Measurements from ENCODE around the gene DUSP2.
"Not testable (repeated sequence)": the region's sequence is repeated elsewhere in the genome, so short reads cannot be mapped to it uniquely, and the experiment has no call there.

Gene DUSP2

GRCh38 chr2:96144481-96145035 is 682 bp downstream of the DUSP2 start:
- Mint-ChIP-seq H3K36me3 (peaks cover 11% of the 10 kb centered on the region), H3K27me3 (no peaks in the 10 kb centered on the region), H3K9me3 (ENCODE audit: low read depth) (no peaks in the 10 kb centered on the region), H3K27ac (peak overlapping the region; percentile 95), H3K4me1 (ENCODE audit: low read depth) (peaks cover 45% of the 10 kb centered on the region), H3K4me3 (peak overlapping the region; percentile 94)

DNA sequence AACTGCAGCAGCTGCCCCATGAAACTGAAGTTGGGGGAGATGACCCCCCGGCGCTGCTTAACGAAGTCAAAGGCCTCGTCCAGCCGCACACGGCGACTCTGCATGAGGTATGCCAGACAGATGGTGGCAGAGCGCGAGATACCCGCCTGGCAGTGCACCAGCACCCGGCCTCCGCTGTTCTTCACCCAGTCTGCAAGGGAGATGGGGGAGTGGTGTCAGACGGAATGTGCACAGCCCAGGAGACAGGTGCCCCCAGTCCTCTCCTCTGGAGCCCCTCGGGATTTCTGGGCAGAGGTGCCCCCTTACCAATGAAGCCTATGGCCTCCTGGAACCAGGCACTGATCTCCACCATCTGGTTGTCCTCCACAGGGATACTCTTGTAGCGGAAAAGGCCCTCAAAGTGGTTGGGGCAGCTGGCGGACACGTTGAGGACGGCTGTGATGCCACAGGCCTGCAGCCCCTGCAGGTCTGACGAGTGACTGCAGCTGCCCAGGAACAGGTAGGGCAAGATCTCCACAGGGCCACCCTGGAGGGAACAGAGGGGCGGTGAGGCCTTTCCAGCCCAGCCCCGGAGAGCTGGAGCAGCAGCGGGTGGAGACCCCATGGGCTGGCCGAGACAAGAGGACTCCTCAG is 1.3 kb downstream of the DUSP2 start:
- Mint-ChIP-seq H3K27ac (peak overlapping the region; percentile 95), H3K4me3 (peak overlapping the region; percentile 94), H3K4me1 (ENCODE audit: low read depth) (peaks cover 45% of the 10 kb centered on the region), H3K27me3 (no peaks in the 10 kb centered on the region), H3K9me3 (ENCODE audit: low read depth) (no peaks in the 10 kb centered on the region), H3K36me3 (peaks cover 11% of the 10 kb centered on the region)

DNA sequence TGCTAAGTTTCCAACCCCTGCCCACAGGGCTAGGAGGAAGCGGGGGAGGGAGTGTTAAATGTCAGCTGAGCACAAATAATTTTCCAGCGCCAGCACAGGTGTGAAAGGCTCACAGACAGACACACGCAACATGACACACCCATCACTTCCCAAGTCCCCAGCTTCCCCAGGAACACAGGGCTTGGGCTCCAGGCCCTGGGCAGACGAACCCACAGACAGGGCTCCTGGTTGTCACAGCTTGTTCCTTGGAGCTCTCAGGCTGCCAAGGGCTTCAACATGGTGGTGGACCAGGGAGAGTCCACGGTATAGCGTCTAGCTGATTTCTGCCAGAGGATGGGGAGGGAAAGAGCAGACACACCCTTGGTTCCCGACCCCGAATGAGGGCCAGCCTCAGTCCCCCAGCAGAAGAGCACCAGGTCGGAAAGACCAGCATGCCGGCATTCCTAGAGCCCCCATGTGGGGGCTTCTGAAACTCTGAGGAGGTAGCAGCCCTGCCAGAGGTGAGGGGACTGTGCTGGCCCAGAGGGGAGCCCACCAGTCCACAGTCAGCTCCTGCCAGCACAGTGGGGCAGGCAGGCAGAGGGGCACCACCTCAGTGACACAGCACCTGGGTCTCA is 1.9 kb downstream of the DUSP2 start:
- H3K27ac Mint-ChIP-seq: peak overlapping the region; percentile 95
- H3K4me1 Mint-ChIP-seq (ENCODE audit: low read depth): peaks cover 43% of the 10 kb centered on the region
- peak overlapping the region; percentile 94 for H3K4me3 Mint-ChIP-seq
- H3K27me3 Mint-ChIP-seq: no peaks in the 10 kb centered on the region
- no peaks in the 10 kb centered on the region for H3K9me3 Mint-ChIP-seq (ENCODE audit: low read depth)
- H3K36me3 Mint-ChIP-seq: peaks cover 11% of the 10 kb centered on the region

GRCh38 chr2:96142217-96143113 is 2.8 kb downstream of the DUSP2 start:
- Mint-ChIP-seq H3K27ac (peak overlapping the region; percentile 90), H3K27me3 (no peaks in the 10 kb centered on the region), H3K4me3 (peak overlapping the region; percentile 94), H3K9me3 (ENCODE audit: low read depth) (no peaks in the 10 kb centered on the region), H3K36me3 (peaks cover 11% of the 10 kb centered on the region), H3K4me1 (ENCODE audit: low read depth) (peaks cover 34% of the 10 kb centered on the region)

DNA sequence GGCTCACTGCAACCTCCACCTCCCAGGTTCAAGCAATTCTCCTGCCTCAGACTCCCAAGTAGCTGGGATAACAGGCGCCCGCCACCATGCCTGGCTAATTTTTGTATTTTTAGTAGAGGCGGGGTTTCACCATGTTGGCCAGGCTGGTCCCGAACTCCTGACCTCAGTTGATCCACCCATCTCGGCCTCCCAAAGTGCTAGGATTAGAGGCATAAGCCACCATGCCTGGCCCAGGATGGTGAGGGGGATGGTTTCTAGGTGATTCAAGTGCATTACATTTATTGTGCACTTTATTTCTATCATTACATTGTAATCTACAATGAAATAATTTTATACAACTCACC is 3.6 kb downstream of the DUSP2 start:
- not testable (repeated sequence) for H3K27me3 Mint-ChIP-seq; H3K9me3 Mint-ChIP-seq (ENCODE audit: low read depth)
- Mint-ChIP-seq H3K36me3 (peaks cover 11% of the 10 kb centered on the region), H3K4me3 (peak overlapping the region; percentile 94), H3K27ac (peak overlapping the region; percentile 90), H3K4me1 (ENCODE audit: low read depth) (peaks cover 26% of the 10 kb centered on the region)

GRCh38 chr2:96140941-96141623 is 4.2 kb downstream of the DUSP2 start:
- peaks cover 22% of the 10 kb centered on the region for H3K4me1 Mint-ChIP-seq (ENCODE audit: low read depth)
- H3K4me3 Mint-ChIP-seq: peak overlapping the region; percentile 94
- peaks cover 11% of the 10 kb centered on the region for H3K36me3 Mint-ChIP-seq
- H3K27ac Mint-ChIP-seq: peak overlapping the region; percentile 90
- H3K9me3 Mint-ChIP-seq (ENCODE audit: low read depth): no peaks in the 10 kb centered on the region
- H3K27me3 Mint-ChIP-seq: no peaks in the 10 kb centered on the region

DNA sequence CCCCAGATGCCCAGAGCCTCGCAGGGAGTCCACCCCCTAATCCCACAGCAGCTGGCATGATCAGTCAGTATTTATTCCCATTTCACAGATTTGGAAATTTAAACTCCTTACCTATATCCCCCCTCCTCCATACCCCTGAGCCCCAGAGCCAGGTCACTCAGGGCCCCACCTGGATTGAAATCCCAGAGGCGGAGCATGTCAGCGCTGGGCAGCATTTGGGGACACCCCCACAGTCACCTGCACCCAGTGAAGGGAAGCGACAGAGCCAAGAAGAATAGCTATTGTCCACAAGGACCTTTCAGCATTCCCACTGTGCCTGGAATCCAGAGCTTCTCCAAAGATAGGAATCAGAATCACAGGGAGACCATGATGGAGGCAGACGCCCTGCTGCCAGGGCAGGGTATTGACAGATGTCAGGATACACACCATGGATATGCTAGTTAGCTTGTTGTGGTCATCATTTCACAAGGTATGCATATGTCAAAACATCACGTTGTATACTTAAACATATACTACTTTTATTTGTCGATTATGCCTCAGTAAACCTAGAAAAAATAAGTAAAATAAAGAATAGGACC is 6.0 kb downstream of the DUSP2 start:
- peaks cover 7% of the 10 kb centered on the region for H3K36me3 Mint-ChIP-seq
- H3K27me3 Mint-ChIP-seq: no peaks in the 10 kb centered on the region
- H3K4me3 Mint-ChIP-seq: no peak overlapping the region
- peaks cover 20% of the 10 kb centered on the region for H3K4me1 Mint-ChIP-seq (ENCODE audit: low read depth)
- no peaks in the 10 kb centered on the region for H3K9me3 Mint-ChIP-seq (ENCODE audit: low read depth)
- no peak overlapping the region for H3K27ac Mint-ChIP-seq

GRCh38 chr2:96138179-96139145 is 6.8 kb downstream of the DUSP2 start, which contains the start of gene ASTL:
Gene ASTL (minus strand): TSS chr2:96138502. CDS start chr2:96138436, 66 bp downstream.
- Mint-ChIP-seq H3K9me3 (ENCODE audit: low read depth) (no peaks in the 10 kb centered on the region), H3K4me3 (no peak within 1 kb of the TSS), H3K36me3 (peaks cover 4% of the 10 kb centered on the region), H3K27ac (no peak within 1 kb of the TSS), H3K4me1 (ENCODE audit: low read depth) (peaks cover 20% of the 10 kb centered on the region), H3K27me3 (no peaks in the 10 kb centered on the region)

DNA sequence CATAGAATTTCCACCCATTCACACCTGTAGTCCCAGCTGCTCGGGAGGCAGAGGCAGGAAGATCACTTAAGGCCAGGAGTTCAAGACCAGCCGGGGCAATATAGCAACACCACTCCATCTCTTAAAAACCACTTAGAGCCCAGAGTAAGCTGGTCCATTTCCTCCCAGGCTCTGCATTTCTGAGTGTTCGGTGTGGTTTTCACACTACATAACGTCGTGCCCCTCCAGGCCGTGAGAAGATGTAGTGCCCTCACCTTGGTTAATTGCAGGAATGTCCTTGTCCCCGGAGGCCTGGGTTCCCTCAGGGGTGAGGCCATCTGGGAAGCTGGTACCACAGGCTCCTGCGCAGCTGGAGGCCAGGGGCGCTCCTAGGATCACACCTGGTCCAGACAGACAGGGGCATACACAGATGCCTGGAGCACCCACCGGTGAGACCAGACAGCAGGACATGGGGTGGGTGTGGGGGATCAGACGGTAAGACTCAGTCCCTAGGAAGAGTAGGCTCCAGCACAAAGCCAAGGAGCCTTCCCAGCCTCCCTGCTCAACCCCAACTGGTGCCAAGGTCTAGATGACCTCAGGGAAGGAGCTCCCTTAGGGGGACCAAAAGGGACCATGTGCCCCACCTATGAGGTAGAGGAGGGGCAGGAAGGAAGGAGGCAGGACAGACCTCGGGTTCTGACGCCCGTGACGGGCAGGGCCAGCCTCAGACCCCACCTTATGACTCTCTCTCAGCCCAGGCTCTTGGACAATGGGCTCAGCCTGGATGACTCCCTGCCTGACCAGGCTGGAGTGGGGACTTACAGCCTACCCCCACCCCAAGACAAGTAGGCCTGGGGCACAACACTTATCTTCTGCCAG is 7.7 kb downstream of the DUSP2 start:
- no peak overlapping the region for H3K27ac Mint-ChIP-seq
- peaks cover 20% of the 10 kb centered on the region for H3K4me1 Mint-ChIP-seq (ENCODE audit: low read depth)

GRCh38 chr2:96136129-96136720 is 9.0 kb downstream of the DUSP2 start:
- H3K4me1 Mint-ChIP-seq (ENCODE audit: low read depth): peaks cover 24% of the 10 kb centered on the region
- H3K27me3 Mint-ChIP-seq: no peaks in the 10 kb centered on the region
- H3K36me3 Mint-ChIP-seq: peaks cover 3% of the 10 kb centered on the region
- no peak overlapping the region for H3K4me3 Mint-ChIP-seq
- no peak overlapping the region for H3K27ac Mint-ChIP-seq
- no peaks in the 10 kb centered on the region for H3K9me3 Mint-ChIP-seq (ENCODE audit: low read depth)

More for the DNA sequence above, 7.7 kb downstream of the DUSP2 start:
- no peaks in the 10 kb centered on the region for H3K27me3 Mint-ChIP-seq
- H3K36me3 Mint-ChIP-seq: no peaks in the 10 kb centered on the region
- no peak overlapping the region for H3K4me3 Mint-ChIP-seq
- no peaks in the 10 kb centered on the region for H3K9me3 Mint-ChIP-seq (ENCODE audit: low read depth)

GRCh38 chr2:96135621-96136020 is 9.6 kb downstream of the DUSP2 start:
- Mint-ChIP-seq H3K4me1 (ENCODE audit: low read depth) (peaks cover 27% of the 10 kb centered on the region), H3K27me3 (no peaks in the 10 kb centered on the region), H3K4me3 (no peak overlapping the region), H3K27ac (no peak overlapping the region), H3K36me3 (peaks cover 3% of the 10 kb centered on the region), H3K9me3 (ENCODE audit: low read depth) (no peaks in the 10 kb centered on the region)

- H3K27me3 Mint-ChIP-seq: no peaks in the 10 kb centered on the region
- peaks cover 24% of the 10 kb centered on the region for H3K4me1 Mint-ChIP-seq (ENCODE audit: low read depth)
- H3K4me3 Mint-ChIP-seq: no peak overlapping the region
- no peak overlapping the region for H3K27ac Mint-ChIP-seq
- H3K36me3 Mint-ChIP-seq: peaks cover 3% of the 10 kb centered on the region
- H3K9me3 Mint-ChIP-seq (ENCODE audit: low read depth): no peaks in the 10 kb centered on the region
Observed at GRCh38 chr2:96135171-96135570, 10.1 kb downstream of the DUSP2 start.

Data from activated naive CD8-positive, alpha-beta T cell (primary cell).